Transverse colon (tissue), 4 donors: ENCODE results near the gene SPANXA2.

ENCODE experiments used
- EP300 ChIP-seq: sonication (generic); formaldehyde crosslinking; IDR thresholded peaks from one replicate; pipeline ENCODE4 v1.6.1; 2017; ENCODE audit warnings: antibody characterized with exemption, low read depth
- POLR2A ChIP-seq: fragments of 450-650 bp; IDR thresholded peaks from one replicate; pipeline ENCODE4 v1.6.1; 2016; ENCODE audit warnings: antibody characterized with exemption, mild to moderate bottlenecking, moderate library complexity
- POLR2AphosphoS5 ChIP-seq, 3 donors: sonication (generic); formaldehyde crosslinking; IDR thresholded peaks; one replicate each; pipeline ENCODE4 v1.6.1; 2016; ENCODE audit warnings: antibody characterized with exemption in 3 of 3
- TF ChIP-seq, protein P1 (sequence below), 5 experiments: fragments of 200-600 bp in 3 of 5; fragments of 450-650 bp in 2 of 5; sonication (generic) in 3 of 5; IDR thresholded peaks; 1 replicate in 2 of 5; 2 replicates in 3 of 5; pipeline ENCODE4 v1.5.1; 2016 to 2017; ENCODE audit warnings: antibody characterized with exemption in 5 of 5, inconsistent platforms in 3 of 5, mild to moderate bottlenecking in 2 of 5, moderate library complexity in 1 of 5

DNA sequence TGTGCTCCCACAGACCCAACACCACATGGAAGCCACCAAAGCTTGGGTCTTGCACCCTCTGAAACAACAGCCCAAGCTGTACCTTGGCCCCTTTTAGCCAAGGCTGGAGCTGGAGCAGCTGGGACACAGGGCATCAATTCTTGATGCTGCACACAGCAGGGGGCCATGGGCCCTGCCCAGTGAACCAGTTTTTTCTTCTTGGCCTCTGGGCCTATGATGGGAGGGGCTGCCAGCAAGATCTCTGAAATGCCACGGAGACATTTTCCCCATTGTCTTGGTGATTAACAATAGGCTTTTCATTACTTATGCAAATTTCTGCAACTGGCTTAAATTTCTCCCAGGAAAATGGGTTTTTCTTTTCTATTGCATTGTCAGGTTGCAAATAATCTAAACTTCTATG is 49.0 kb downstream of the SPANXA2 start:
- no peak for TF ChIP-seq POLR2A
- TF ChIP-seq, protein P1, sequence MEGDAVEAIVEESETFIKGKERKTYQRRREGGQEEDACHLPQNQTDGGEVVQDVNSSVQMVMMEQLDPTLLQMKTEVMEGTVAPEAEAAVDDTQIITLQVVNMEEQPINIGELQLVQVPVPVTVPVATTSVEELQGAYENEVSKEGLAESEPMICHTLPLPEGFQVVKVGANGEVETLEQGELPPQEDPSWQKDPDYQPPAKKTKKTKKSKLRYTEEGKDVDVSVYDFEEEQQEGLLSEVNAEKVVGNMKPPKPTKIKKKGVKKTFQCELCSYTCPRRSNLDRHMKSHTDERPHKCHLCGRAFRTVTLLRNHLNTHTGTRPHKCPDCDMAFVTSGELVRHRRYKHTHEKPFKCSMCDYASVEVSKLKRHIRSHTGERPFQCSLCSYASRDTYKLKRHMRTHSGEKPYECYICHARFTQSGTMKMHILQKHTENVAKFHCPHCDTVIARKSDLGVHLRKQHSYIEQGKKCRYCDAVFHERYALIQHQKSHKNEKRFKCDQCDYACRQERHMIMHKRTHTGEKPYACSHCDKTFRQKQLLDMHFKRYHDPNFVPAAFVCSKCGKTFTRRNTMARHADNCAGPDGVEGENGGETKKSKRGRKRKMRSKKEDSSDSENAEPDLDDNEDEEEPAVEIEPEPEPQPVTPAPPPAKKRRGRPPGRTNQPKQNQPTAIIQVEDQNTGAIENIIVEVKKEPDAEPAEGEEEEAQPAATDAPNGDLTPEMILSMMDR (IDR thresholded peaks at IDR 0.05): no peak
- TF ChIP-seq POLR2AphosphoS5 (IDR thresholded peaks at IDR 0.05): no peak
- TF ChIP-seq EP300: no peak
